GM19240 (cell line): ENCODE measurements around the gene ST8SIA2.

Source experiments
- DNase-seq: peaks from one replicate; pipeline ENCODE4 v3.0.0; 2011; ENCODE audit warnings: low spot score; ENCODE audit not compliant: insufficient read length

ST8SIA2 gene

DNA sequence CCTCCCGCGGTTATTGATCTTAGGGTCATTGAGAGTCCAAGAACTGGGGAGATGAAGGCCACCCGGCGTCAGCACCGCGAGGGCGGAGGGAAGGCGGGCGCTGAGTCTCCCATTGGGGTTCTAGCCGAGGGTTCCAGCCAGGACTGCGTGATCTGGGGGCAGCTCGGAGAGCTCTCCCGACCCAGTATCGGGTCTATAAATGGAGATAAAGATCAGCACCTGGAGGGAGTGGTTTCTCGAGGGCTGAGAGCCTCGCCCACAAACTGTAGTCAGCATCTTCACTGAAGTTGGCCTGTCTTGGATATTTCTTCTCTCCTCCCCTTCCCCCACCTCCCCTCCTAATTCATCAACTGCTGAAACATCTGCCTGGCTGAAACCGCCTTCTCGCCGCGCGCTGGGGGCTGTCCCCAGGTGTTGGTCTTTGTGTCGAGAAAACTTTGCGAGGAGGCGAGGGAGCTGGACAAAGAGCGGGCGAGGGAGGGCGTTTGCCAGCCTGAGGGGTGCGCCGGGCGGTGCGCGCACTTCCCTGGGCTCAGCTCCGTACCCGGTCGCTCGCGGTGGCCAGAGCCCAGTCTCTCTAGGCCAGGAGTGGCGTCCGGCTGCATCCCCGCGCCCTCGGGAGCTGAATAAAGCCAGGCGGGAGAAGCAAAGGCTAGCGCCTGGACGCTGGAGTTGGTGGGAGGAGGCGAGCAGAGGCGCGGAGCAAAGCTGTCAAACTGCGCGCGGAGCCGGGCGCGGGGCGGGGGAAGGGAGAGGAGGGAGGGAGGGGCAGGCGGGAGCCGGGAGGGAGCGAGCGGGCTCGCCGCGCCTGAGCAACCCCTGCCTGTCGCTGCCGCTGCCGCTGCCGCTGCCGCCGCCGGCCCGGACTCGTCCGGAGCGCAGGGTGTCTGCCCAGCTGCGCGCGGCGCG is at the start of gene ST8SIA2:
TSS of gene ST8SIA2 (plus strand) at position 811 of the 909 bp plus-strand sequence. CDS start 184 bp downstream, outside the sequence.
- no peak for DNase-seq

GRCh38 chr15:92343924-92344643 is 49.6 kb upstream of the ST8SIA2 start:
- no peak for DNase-seq

DNA sequence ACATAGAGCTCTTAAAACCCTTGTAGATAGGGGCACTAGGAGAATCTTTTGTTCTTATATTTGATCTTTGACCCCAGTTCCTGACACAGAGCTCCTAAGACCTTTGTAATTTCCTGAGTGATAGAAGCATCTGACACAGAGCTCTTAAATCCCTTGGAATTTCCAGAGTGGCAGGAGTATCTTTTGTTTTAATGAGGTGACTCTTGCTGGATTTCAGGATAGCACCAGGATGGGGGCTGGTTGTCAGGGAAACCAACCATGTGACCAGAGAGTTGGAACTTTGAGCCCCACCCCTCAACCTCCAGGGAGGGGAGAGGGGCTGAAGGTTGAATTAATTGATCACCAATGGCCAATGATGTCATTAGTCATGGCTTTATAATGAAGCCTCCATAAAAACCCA is 47.6 kb upstream of the ST8SIA2 start:
- no peak for DNase-seq

- DNase-seq = no peak
Observed at GRCh38 chr15:92355307-92355706, 38.4 kb upstream of the ST8SIA2 start.

DNA sequence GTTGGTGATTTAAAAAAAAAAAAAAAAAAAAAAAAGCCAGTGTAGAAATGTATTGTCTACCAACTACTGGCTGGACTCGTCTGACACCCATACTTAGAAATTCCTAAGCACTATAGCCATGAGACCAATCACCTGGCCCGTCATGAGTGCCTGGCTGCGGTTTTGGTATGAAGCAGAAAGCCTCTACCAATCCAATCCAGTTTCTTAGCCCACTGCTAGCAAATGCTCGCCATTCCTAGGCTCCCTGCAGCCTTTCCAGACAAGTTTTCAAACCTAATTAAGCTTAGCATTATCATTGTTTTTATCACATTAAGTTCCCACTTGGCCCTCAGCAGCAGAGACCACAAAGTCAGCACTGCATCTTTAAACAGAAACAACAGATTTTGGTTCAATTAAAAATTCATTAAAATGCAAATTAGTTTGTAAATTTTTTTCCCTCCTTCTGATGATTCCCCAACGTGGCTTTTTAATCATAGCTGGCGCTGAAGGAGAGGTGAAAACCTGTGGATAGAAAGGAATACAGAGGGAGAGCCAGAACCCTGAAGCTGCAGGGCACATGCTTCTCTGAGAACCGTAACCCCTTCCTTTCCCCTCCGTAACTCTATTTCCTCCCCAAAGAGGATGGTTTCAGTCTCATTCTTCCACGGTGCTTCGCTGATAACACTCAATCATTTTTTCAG is 32.2 kb upstream of the ST8SIA2 start:
- no peak for DNase-seq

DNA sequence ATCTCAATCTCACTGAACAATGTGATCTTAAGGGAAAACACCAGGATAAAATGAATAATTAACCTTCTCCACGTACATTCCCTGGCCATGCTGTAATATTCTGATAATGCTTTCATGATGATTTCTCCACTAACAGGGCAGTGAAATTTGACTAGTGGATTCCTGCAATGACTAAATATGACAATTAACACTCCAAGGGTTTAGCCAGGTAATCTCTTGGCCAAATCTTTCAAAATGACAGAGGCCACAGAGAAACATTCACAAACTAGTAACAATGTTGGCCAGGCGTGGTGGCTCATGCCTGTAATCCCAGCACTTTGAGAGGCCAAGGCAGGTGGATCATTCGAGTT is 31.7 kb upstream of the ST8SIA2 start:
- no peak for DNase-seq

DNA sequence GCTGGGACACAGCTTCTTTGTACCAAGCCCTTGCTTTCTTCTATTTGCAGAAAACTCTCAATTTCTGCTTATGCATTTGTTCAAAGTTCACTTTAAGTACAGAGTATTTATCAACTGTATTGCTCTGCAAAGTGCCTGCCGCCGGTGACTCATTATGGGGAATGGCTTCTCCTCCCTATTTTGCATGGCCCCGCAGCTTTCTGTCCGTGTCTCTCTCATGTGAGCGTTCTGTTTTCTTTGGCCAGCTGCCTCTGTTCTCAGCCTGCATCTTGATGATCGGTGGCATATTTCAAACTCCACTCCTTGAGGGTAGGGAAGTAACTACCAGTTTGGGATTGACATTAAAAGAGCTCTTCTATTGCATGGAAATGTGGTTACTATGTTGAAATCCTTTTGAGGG is 28.6 kb upstream of the ST8SIA2 start:
- no peak for DNase-seq

- no peak for DNase-seq
Observed at GRCh38 chr15:92365906-92366305, 27.8 kb upstream of the ST8SIA2 start.

- no peak for DNase-seq
Observed at GRCh38 chr15:92366381-92366780, 27.3 kb upstream of the ST8SIA2 start.

DNA sequence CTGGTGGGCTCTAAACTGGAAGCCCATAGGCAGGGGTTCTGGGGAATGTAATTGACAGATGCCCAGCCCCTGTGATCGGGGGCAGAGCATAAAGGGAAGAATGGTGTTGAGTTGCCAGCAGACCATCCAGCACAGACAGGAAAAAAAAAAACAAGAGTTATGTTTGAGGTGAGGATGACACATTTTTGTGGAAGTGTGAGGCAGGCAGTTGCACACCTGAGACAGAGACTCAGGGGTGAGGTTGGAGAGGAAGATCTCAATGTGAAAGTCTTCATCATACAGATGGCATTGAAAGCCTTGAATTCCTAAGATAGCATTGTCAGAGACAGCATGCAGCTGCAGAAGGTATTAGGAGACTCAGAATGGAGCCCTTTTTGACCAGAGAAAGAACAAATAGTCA is 18.6 kb upstream of the ST8SIA2 start:
- DNase-seq = no peak

DNA sequence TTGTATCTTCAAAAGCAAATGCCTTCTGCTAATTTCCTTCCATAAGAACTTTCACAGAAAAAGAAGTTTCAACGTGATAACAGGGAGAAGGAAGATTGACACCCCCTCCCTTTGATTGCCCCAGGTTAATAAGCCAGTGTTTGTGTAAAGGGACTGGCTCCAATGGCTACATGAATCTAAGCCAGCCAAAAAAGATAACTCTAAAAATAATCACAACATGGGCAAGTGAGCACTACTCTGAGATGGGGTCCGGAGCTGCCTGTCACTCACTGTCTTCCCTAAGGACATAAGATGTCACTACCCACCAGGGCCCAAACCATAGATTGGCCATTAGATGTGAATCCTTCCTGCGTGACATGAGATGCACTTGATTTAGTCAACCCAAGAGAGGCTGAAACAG is 17.6 kb upstream of the ST8SIA2 start:
- DNase-seq = no peak

- no peak for DNase-seq
Observed at GRCh38 chr15:92377083-92377789, 16.4 kb upstream of the ST8SIA2 start.

DNA sequence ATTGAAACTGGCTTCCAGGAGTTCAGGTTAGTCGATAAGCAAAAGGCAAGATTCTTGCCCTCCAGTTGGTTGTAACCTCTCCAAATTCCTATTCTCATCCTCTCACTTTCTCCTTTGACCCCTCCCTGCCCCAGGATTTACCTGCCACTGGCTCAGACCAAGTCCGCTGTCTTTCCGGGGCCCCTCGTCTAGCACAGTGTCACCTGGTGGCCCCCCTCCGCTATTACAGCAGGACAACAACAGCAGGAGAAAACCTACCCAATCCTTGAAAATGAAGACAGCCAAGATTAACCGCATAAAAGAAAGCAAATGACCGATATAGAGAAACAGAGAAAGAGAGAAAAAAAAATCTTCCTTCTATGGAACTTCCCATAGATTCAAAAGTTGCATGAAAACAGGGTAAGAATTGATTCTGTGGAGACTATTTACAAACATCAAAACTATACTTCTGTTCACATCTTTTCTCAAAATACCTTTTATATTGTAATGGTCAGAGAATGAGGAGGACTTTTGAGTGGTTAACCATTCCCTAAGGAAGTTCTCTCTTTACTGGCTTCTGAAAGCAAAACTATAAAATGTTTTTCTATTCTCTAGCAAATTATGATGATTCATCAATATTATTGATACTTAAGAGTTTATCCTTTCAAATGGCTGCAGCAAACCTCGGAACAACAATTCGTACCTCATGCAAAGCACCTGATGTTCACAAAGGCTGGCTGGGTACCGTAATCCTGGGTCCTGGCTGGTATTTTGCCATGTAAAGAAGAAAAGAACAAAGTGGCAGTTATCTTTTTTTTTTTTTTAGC is 10.0 kb upstream of the ST8SIA2 start:
- DNase-seq = peak; percentile 18

- no peak for DNase-seq
Observed at GRCh38 chr15:92384381-92384780, 9.3 kb upstream of the ST8SIA2 start.

GRCh38 chr15:92385096-92385495 is 8.6 kb upstream of the ST8SIA2 start:
- no peak for DNase-seq

- DNase-seq = no peak
Observed at GRCh38 chr15:92391640-92392039, 2.0 kb upstream of the ST8SIA2 start.

- DNase-seq = no peak
Observed at GRCh38 chr15:92392462-92392861, 1.2 kb upstream of the ST8SIA2 start.

DNA sequence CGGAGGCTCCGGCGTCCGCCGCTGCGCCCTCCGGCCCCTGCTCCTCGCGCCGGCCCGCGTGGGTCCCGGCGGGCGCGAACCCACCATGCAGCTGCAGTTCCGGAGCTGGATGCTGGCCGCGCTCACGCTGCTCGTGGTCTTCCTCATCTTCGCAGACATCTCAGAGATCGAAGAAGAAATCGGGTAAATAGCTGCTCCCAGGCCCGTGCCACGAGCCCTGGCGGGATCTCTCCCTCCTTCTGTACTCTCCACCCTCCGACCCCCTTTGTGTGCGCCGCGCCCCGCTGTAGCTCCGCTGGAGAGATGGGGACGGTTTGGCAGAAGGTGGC is 263 bp downstream of the ST8SIA2 start:
- no peak for DNase-seq

DNA sequence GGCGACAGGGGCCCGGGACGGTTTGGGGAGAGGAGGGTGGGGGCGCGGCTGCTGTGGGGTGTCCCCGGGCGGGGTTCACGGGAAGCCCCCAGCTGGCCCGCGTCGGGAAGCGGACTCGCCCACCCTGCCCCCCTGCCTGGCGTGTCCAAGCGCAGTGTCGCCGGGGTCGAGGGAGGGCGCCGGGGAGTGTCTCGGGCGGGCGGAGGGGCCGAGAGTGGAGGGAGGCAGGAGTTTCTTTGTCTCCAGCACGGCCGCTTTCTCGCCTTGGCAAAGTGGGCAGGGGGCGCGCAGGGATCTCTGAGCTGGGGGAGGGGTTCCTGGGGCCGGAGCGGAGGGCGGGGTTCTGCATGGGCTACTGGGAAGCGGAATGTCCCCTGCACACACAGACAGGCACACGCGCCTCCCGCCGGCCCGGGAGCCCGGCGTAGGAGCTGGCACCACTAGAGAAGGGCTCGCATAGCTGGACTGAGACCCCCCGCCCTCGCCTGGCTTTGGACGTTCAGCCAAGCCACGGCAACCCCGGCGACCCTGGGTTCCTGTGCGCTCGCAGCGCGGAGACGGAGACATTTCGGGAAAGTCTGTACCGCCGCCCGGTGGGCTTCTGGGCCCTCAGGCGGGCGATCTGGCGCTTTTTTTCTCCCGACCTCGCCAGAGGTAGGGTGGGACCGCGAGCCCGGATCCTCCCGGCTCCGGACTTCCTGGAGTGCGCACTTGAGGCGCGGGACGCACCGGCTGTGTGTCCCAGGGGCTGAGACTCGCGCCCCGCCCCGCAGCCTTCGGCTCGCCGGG is 822 bp downstream of the ST8SIA2 start:
- DNase-seq = no peak

DNA sequence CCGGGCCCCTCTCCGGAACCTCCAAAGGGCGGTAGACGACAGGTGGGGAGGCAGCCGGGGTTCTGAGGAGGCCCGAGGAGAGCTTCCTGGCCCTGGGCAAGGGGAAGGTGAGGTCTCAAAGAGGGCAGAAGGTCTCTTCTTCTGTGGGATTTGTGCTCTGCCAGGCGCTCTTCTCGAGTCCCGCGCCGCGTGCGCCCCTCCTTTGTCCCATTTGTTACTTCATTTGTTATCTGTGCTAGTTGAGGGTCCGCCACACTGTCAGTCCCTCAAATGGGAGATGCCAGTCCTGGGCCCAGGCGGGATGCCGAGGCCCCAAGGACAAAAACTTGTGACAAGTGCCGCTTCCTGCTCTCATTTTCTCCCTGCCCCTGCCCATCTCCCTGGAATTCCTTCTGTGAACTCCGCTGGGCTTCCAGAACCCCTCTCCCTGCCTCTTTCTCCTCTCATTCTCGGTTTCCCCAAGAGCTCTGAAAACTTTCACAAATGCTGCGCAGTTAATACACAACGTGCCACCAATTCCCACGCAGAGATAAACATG is 1.5 kb downstream of the ST8SIA2 start:
- DNase-seq = no peak
